GM13976 (cell line): Measurements from ENCODE around the gene EFNA5.

ENCODE experiments used
- DNase-seq: peaks from one replicate; pipeline ENCODE4 v3.0.0; 2012; ENCODE audit warnings: low spot score
- CTCF ChIP-seq: IDR thresholded peaks from 2 replicates; pipeline ENCODE4 v1.5.1; 2012; ENCODE audit warnings: borderline replicate concordance, mild to moderate bottlenecking; ENCODE audit not compliant: insufficient read depth; ENCODE audit errors: extremely low read depth, missing control alignments, control extremely low read depth
- in situ Hi-C: fragments of 300-500 bp; cut with MboI; formaldehyde crosslinking; loops from one replicate; pipeline ENCODE4 v1.12.0; 2022; ENCODE audit warnings: low sequenced_read_pairs, mixed read lengths, inconsistent platforms; ENCODE audit not compliant: unreplicated experiment

EFNA5 gene

GRCh38 chr5:107704681-107705401 is 34.1 kb upstream of the EFNA5 start:
- no peak for DNase-seq
- in situ Hi-C loops = no loop called here
- no peak for TF ChIP-seq CTCF

GRCh38 chr5:107700481-107700880 is 29.7 kb upstream of the EFNA5 start:
- in situ Hi-C loops = no loop called here
- TF ChIP-seq CTCF = no peak
- DNase-seq = no peak

GRCh38 chr5:107699425-107699824 is 28.7 kb upstream of the EFNA5 start:
- no peak for DNase-seq
- in situ Hi-C loops = no loop called here
- no peak for TF ChIP-seq CTCF

- no peak for DNase-seq
- in situ Hi-C loops = no loop called here
- TF ChIP-seq CTCF = no peak
Measured at GRCh38 chr5:107698286-107698685, 27.5 kb upstream of the EFNA5 start.

GRCh38 chr5:107696498-107696897 is 25.8 kb upstream of the EFNA5 start:
- TF ChIP-seq CTCF = no peak
- in situ Hi-C loops = no loop called here
- DNase-seq = no peak

- no peak for TF ChIP-seq CTCF
- no peak for DNase-seq
- in situ Hi-C loops = no loop called here
Measured at GRCh38 chr5:107696080-107696479, 25.3 kb upstream of the EFNA5 start.
